SU-DHL-6 (cell line): Measurements from ENCODE around the gene NFIA.

ENCODE experiments used
- CTCF ChIP-seq: fragments of 200-600 bp; sonication (generic); IDR thresholded peaks from one replicate; pipeline ENCODE4 v1.5.1; 2017; ENCODE audit warnings: antibody characterized with exemption, mild to moderate bottlenecking, low read length, moderate library complexity; ENCODE audit not compliant: insufficient read depth, poor library complexity, severe bottlenecking
- EZH2phosphoT487 ChIP-seq: fragments of 200-600 bp; sonication (generic), shearing (Covaris generic); conservative IDR thresholded peaks from 2 replicates; pipeline ENCODE4 v1.6.1; 2018; ENCODE audit warnings: mild to moderate bottlenecking, antibody characterized with exemption, low read length, moderate library complexity, mixed read lengths

- no peak for TF ChIP-seq CTCF
- TF ChIP-seq EZH2phosphoT487, result no peak
Observed at GRCh38 chr1:61498342-61498741, 416.0 kb downstream of the NFIA start.
